HG03097 (cell line): ENCODE measurements around the gene ERC1.

Experiments used
- ATAC-seq: cut with Tn5 transposase; IDR thresholded peaks from one replicate; pipeline ENCODE4 v1.9.1; 2021; ENCODE audit not compliant: unreplicated experiment, low FRiP score

The ERC1 gene

GRCh38 chr12:1422604-1423315 is 431.7 kb downstream of the ERC1 start:
- ATAC-seq = no peak

GRCh38 chr12:1424674-1425395 is 433.8 kb downstream of the ERC1 start:
- ATAC-seq = no peak

GRCh38 chr12:1425396-1425729 is 434.3 kb downstream of the ERC1 start:
- ATAC-seq = no peak

DNA sequence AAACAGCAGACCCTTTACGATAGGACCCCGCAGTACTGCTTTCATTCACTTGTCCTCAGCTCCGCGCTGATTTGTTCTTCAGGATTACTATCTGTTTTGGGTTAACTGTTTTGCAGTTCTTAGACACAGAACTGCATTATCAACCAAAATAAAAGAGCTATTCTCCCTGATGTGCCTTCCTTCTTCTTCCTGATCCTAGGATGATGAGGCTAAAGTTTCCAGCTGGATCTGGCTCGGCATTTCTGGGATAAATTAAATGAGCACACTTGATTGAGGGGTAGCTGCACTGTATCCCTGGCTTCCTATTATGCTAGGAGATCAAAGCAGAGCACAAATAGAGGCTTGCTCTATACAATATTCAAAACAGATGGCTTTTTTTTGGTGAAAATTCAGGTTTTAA is 437.6 kb downstream of the ERC1 start:
- no peak for ATAC-seq

DNA sequence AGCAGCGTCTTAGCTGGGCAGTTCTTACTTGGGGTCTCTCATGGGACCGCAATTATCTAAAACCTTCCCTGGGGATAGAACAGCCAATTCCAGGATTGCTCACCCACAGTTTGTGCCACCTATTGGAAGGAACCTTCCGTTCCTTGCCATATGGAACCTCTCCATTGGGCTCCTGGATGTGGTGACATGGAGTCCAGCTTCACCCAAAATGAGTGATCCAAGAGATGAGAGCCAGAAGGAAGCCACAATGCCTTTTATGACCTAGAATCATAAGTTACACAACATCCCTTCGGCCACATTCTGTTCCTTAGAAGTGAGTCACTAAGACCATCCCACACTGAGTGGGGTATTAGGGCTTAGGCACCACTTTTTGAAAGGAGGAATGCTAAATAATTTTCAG is 439.0 kb downstream of the ERC1 start:
- no peak for ATAC-seq

DNA sequence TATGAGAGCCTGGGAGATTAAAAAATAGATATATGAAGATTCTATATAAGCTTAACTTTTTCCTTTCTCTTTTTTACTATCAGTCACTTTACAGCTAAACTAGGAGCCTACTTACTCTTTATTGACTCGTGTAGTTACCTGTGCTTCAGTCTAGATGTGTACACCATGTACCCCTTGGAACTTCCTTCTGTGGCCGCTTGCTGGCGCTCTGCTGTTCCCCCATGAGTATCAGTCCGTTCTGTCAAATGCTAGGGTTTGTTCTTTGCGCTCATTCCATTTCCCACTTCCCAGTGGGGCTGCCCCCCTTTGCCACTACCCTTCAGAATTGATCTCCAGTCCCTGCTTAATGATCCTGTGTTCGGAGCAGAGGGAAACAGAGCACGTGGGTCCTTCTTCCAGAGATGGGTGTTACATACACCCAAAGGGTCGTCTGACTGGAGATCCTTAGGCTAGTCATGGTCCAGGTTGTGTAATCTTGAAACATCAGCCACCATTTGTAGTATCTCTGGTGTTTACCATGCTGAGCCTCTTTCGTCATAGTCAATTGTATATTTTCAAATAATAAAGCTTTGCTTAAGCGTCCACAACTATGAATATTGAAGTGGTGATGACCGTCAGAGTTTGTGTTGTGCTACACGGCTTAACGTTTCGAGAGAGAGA is 443.4 kb downstream of the ERC1 start:
- no peak for ATAC-seq

- ATAC-seq = no peak
Observed at GRCh38 chr12:1435044-1435443, 444.0 kb downstream of the ERC1 start.

GRCh38 chr12:1435456-1435855 is 444.4 kb downstream of the ERC1 start:
- ATAC-seq = no peak

DNA sequence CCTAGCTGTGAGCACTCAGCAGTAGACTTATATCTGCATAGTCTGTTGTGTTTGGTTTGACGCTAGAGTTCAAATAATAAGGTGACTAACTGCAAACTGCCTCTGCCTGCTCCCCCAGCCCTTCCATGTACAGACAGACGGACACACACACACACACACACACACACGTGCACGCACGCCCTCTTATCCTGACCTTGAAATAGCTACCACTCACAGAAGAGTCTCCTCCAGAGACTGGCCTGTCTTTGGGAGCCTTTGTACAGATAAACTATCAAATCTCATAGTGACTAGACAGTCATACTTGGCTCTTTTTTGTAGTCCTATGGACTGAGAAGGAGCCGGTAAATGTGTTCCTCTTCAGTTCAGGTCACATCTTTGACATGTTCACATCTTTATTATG is 445.0 kb downstream of the ERC1 start:
- no peak for ATAC-seq

GRCh38 chr12:1436981-1437380 is 446.0 kb downstream of the ERC1 start:
- no peak for ATAC-seq

DNA sequence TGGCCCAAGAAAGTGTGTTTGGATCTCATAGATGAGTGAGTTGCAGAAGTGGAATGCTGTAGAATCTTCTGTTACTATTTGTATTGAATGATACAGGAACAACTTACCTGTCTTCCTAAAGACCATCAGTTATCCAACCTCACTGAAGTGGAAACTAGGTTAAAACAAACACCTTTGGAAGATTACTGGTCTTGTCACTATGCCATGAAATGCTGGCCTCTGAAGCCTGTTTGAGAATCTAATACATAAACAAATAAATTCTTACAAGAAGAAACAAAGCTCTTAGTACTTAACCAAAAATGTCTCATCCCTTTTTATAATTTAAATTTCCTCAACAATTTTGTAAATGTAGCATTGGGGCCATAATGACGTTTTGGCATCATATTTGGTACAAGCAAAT is 448.2 kb downstream of the ERC1 start:
- no peak for ATAC-seq

DNA sequence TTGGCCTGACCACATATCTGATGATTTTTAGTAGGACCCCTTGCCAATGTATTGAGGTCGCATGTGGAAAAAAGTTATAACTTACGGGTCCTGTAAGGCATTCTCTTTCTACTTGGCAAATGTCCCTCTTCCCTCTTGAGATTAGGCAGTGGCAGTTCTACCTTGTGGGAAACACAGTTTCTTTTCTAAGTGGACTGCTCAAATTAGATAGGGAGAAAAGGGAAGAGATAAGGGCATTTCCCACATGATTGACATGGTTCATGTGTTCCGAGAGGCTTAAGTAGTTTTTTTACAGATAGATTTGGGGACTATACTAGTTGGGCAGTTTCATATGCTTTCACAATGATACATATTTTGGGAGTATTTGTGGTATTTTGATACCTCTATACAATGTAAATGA is 448.7 kb downstream of the ERC1 start:
- no peak for ATAC-seq

DNA sequence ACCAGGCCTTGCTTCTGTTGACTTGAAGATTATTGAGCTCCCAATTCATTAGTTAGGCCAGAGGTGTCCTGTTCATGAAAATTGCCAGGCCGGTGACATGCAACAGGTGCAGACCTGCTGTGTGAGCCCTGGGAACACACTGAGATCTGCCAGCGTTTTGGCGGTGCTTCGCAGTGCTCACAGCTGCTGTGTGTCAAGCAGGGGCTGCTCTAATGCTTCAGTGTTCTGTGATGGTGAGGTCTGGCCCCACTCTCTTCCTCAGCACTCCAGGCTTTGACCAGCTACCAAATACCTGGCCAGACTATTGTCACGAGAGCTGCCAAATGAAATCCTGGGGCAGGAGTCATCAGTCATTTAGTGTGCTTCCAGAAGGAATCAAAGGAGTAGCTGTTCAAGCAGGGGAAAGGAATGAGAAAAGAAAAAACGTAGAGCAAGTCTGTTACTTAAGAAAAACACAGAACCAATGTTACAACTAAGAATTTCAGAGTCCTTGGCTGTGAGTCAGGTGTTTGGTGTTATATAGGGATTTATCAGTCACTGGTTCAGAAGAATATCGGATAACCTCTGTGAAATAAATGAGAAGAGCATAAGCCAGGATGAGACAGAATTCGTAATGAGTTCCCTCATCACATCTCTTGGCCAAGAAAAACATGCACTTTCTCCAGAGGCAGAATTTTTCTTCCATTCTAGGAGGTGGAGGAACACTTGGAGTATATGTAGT is 452.6 kb downstream of the ERC1 start:
- no peak for ATAC-seq

DNA sequence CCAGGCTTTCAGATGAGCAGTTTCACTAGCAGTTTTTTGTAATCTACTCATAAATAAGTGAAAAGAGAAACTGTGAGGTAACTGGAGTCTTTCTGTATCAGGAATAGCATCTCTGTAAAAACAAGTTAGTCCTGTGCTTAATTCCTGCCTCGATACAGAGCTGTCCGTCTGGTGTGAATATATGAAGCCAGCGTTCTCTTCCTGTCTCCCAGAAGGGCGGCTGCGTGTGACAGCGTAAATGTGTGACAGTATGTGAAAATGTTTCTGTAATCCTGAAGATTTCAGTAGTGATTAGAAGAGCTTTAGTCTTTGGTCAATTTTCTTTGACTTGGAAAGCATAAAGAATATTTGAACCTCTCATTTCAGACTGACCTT is 453.1 kb downstream of the ERC1 start:
- no peak for ATAC-seq

DNA sequence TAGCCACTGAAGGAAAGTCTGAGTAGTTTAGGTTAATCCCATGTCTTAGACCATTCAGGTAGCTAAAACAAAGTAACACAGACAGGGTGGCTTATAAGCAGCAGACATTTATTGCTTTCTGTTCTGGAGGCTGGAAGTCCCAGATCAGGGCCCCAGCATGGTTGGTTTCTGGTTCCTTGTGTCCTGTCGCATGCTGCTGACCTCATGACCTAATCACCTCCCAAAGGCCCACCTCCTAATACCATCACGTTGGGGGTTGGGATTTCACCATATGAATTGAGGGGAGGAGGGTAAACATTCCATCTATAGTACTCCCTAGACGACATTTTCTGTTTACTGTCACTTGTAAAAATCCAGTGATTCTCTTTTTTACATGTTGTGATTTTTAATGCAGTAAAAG is 454.8 kb downstream of the ERC1 start:
- no peak for ATAC-seq

DNA sequence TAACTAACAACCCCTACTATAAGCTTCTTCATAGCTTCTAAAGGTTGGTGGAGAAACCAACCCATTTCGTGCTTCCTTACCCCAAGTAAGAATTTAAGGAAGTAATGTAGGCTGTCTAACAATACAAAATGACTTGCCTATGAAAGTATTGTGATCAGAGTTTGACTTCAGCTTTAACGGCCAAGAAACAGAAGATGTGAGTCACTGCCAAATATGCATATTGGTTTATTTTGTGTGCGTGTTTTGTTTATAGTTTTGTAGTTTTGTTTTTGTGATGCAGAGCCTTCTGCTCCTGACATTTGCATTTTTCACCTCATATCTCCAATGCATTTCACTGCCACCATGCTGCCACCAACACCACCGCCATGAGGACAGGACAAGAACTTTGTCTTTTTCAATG is 457.3 kb downstream of the ERC1 start:
- no peak for ATAC-seq

GRCh38 chr12:1453810-1454209 is 462.8 kb downstream of the ERC1 start:
- ATAC-seq = no peak

DNA sequence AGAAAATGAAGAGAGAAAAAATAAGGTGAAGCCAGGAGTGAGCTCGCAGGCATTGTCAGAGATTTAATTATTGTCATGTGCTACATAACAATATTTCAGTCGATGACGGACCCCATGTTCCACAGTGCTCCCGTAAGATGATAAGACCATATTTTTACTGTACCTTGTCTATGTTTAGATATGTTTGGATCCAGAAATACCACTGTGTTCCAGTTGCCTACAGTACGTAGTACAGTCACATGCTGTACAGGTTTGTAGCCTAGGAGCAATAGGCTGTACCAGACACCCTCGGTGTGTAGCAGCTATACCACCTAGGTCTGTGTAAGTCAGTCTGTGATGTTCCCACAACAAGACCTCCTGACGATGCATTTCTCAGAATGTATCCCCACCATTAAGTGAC is 465.9 kb downstream of the ERC1 start:
- no peak for ATAC-seq

- ATAC-seq = no peak
Observed at GRCh38 chr12:1457901-1458300, 466.9 kb downstream of the ERC1 start.

- ATAC-seq = no peak
Observed at GRCh38 chr12:1459339-1459738, 468.3 kb downstream of the ERC1 start.
